Skeletal muscle satellite cell (primary cell): ENCODE results near the gene DTNA.
"Not testable (repeated sequence)": the region's sequence is repeated elsewhere in the genome, so short reads cannot be mapped to it uniquely, and the experiment has no call there.

Experiments used
- H3K27me3 ChIP-seq: 2 replicates; pipeline ENCODE4 v1.7.0; 2013; ENCODE audit warnings: low read length; ENCODE audit not compliant: control insufficient read depth, insufficient read depth
- H3K36me3 ChIP-seq: 2 replicates; pipeline ENCODE4 v1.7.0; 2013; ENCODE audit warnings: mild to moderate bottlenecking, control low read depth, low read length; ENCODE audit not compliant: insufficient read depth
- H3K4me1 ChIP-seq: 2 replicates; pipeline ENCODE4 v1.7.0; 2013; ENCODE audit warnings: low read length; ENCODE audit not compliant: control insufficient read depth, insufficient read depth
- H3K4me2 ChIP-seq: 2 replicates; pipeline ENCODE4 v1.7.0; 2013; ENCODE audit warnings: mild to moderate bottlenecking, low read length
- H3K4me3 ChIP-seq: 2 replicates; pipeline ENCODE4 v1.7.0; 2013; ENCODE audit warnings: low read length
- H3K9ac ChIP-seq: 2 replicates; pipeline ENCODE4 v1.7.0; 2013; ENCODE audit warnings: mild to moderate bottlenecking, low read depth, low read length, moderate library complexity
- H3K9me3 ChIP-seq: replicated peaks from 2 replicates; pipeline ENCODE4 v1.7.0; 2013; ENCODE audit warnings: mild to moderate bottlenecking, control low read depth, low read length

Gene DTNA

GRCh38 chr18:34911661-34912384 lies 201.7 kb downstream of the DTNA start:
- Histone ChIP-seq H3K4me3 (no peak overlapping the region), H3K36me3 (no peaks in the 10 kb centered on the region), H3K9ac (no peak overlapping the region), H3K9me3 (no peaks in the 10 kb centered on the region), H3K27me3 (no peaks in the 10 kb centered on the region), H3K4me2 (no peak overlapping the region), H3K4me1 (peaks cover 6% of the 10 kb centered on the region)

- Histone ChIP-seq H3K9me3 (no peaks in the 10 kb centered on the region), H3K9ac (no peak overlapping the region), H3K36me3 (no peaks in the 10 kb centered on the region), H3K27me3 (no peaks in the 10 kb centered on the region), H3K4me3 (no peak overlapping the region), H3K4me1 (peaks cover 6% of the 10 kb centered on the region), H3K4me2 (no peak overlapping the region)
Measured at GRCh38 chr18:34913837-34914661, 204.0 kb downstream of the DTNA start.

GRCh38 chr18:34915046-34915445 lies 204.9 kb downstream of the DTNA start:
- H3K9me3 ChIP-seq = no peaks in the 10 kb centered on the region
- H3K9ac ChIP-seq = no peak overlapping the region
- no peaks in the 10 kb centered on the region for H3K27me3 ChIP-seq
- H3K4me2 ChIP-seq = no peak overlapping the region
- no peak overlapping the region for H3K4me3 ChIP-seq
- peaks cover 6% of the 10 kb centered on the region for H3K4me1 ChIP-seq
- H3K36me3 ChIP-seq = no peaks in the 10 kb centered on the region

- H3K9ac ChIP-seq, H3K4me1 ChIP-seq: not testable (repeated sequence)
Measured at GRCh38 chr18:34916539-34916938, 206.4 kb downstream of the DTNA start.

GRCh38 chr18:34918856-34919255 lies 208.8 kb downstream of the DTNA start:
- no peaks in the 10 kb centered on the region for H3K36me3 ChIP-seq
- no peak overlapping the region for H3K4me2 ChIP-seq
- H3K4me3 ChIP-seq = no peak overlapping the region
- no peaks in the 10 kb centered on the region for H3K9me3 ChIP-seq
- peaks cover 6% of the 10 kb centered on the region for H3K4me1 ChIP-seq
- H3K9ac ChIP-seq = no peak overlapping the region
- H3K27me3 ChIP-seq = no peaks in the 10 kb centered on the region

More at GRCh38 chr18:34916539-34916938, 206.4 kb downstream of the DTNA start:
- not testable (repeated sequence) for H3K4me2 ChIP-seq, H3K9me3 ChIP-seq, H3K36me3 ChIP-seq, H3K27me3 ChIP-seq, H3K4me3 ChIP-seq

GRCh38 chr18:34921226-34921625 lies 211.1 kb downstream of the DTNA start:
- Histone ChIP-seq H3K4me1 (no peaks in the 10 kb centered on the region), H3K4me2 (no peak overlapping the region), H3K9me3 (no peaks in the 10 kb centered on the region), H3K36me3 (no peaks in the 10 kb centered on the region), H3K9ac (no peak overlapping the region), H3K4me3 (no peak overlapping the region), H3K27me3 (no peaks in the 10 kb centered on the region)

GRCh38 chr18:34921811-34922385 lies 211.8 kb downstream of the DTNA start:
- Histone ChIP-seq H3K9ac (no peak overlapping the region), H3K27me3 (no peaks in the 10 kb centered on the region), H3K4me1 (no peaks in the 10 kb centered on the region), H3K4me3 (no peak overlapping the region), H3K9me3 (no peaks in the 10 kb centered on the region), H3K4me2 (no peak overlapping the region), H3K36me3 (no peaks in the 10 kb centered on the region)

GRCh38 chr18:34922594-34922993 lies 212.5 kb downstream of the DTNA start:
- not testable (repeated sequence) for H3K27me3 ChIP-seq, H3K9ac ChIP-seq, H3K4me3 ChIP-seq, H3K4me2 ChIP-seq, H3K4me1 ChIP-seq, H3K36me3 ChIP-seq, H3K9me3 ChIP-seq

- no peaks in the 10 kb centered on the region for H3K36me3 ChIP-seq
- no peaks in the 10 kb centered on the region for H3K9me3 ChIP-seq
- H3K4me2 ChIP-seq = no peak overlapping the region
- no peak overlapping the region for H3K9ac ChIP-seq
- H3K4me1 ChIP-seq = peaks cover under 1% of the 10 kb centered on the region
- H3K4me3 ChIP-seq = no peak overlapping the region
- H3K27me3 ChIP-seq = no peaks in the 10 kb centered on the region
Measured at GRCh38 chr18:34923911-34924310, 213.8 kb downstream of the DTNA start.

GRCh38 chr18:34926683-34927082 lies 216.6 kb downstream of the DTNA start:
- Histone ChIP-seq H3K9me3 (no peaks in the 10 kb centered on the region), H3K4me2 (no peak overlapping the region), H3K36me3 (no peaks in the 10 kb centered on the region), H3K4me3 (no peak overlapping the region), H3K9ac (no peak overlapping the region), H3K4me1 (peaks cover 8% of the 10 kb centered on the region), H3K27me3 (no peaks in the 10 kb centered on the region)

GRCh38 chr18:34928088-34928753 lies 218.1 kb downstream of the DTNA start:
- Histone ChIP-seq H3K9me3 (no peaks in the 10 kb centered on the region), H3K36me3 (no peaks in the 10 kb centered on the region), H3K9ac (no peak overlapping the region), H3K4me2 (no peak overlapping the region), H3K4me3 (no peak overlapping the region), H3K27me3 (no peaks in the 10 kb centered on the region), H3K4me1 (peaks cover 8% of the 10 kb centered on the region)
